GM12864 (cell line): ENCODE results near the gene DDN.

Experiments
- DNase-seq: peaks from one replicate; pipeline ENCODE4 v3.0.0-alpha.2; 2011; ENCODE audit warnings: low read depth
- H3K4me3 ChIP-seq: 2 replicates; pipeline ENCODE4 v1.5.1; 2011; ENCODE audit warnings: mild to moderate bottlenecking, low read depth, low read length, control low read depth
- CTCF ChIP-seq: IDR thresholded peaks from 2 replicates; pipeline ENCODE4 v1.5.1; 2011; ENCODE audit warnings: low read depth, mild to moderate bottlenecking, moderate library complexity, low read length, control low read depth, inconsistent platforms; ENCODE audit errors: missing control alignments

Gene DDN

GRCh38 chr12:49019443-49020324, 20.5 kb upstream of the DDN start:
- peak; percentile 64 for TF ChIP-seq CTCF
- no peak overlapping the region; the same call in 1 of the 2 replicates for H3K4me3 ChIP-seq
- peak; percentile 22 for DNase-seq

- no peak for TF ChIP-seq CTCF
- peak overlapping the region; percentile 85 for H3K4me3 ChIP-seq
- DNase-seq: no peak
Measured at GRCh38 chr12:49019120-49019430, 19.9 kb upstream of the DDN start.

- peak; percentile 49 for TF ChIP-seq CTCF
- H3K4me3 ChIP-seq: peak within 1 kb of the TSS; percentile 85
- DNase-seq: peak; percentile 91
Measured at GRCh38 chr12:49018261-49019119, 19.3 kb upstream of the DDN start, which contains the start of gene PRKAG1. Gene PRKAG1 (minus strand): TSS chr12:49018776. CDS start chr12:49018740, 36 bp downstream.

GRCh38 chr12:49017891-49018260, 18.7 kb upstream of the DDN start:
- DNase-seq: no peak
- TF ChIP-seq CTCF: peak; percentile 4
- H3K4me3 ChIP-seq: peak overlapping the region; percentile 85

- no peak for DNase-seq
- TF ChIP-seq CTCF: no peak
- no peak overlapping the region for H3K4me3 ChIP-seq
Measured at GRCh38 chr12:49015196-49015595, 16.0 kb upstream of the DDN start.

GRCh38 chr12:49014547-49014946, 15.4 kb upstream of the DDN start:
- H3K4me3 ChIP-seq: no peak overlapping the region
- no peak for TF ChIP-seq CTCF
- DNase-seq: no peak
